Caco-2 (cell line): ENCODE data around the gene ALOX5. TPM values are rescaled to one million over a fixed set of nuclear protein-coding genes. Genes with fewer than 3 reads are reported as not detected.

Source experiments
- BruUV-seq: library from RNA; stranded (reverse); fragments of 400-500 nt; replicated peaks from 2 replicates; lab custom pipeline; 2021; lab: Mats Ljungman, UMichigan
- CTCF ChIA-PET: fragments of 300-600 bp; sonication (Branson Sonifier 250); formaldehyde crosslinking; loops from one replicate; lab custom pipeline; 2022; ENCODE audit warnings: antibody characterized with exemption; lab: Charles Lee
- POLR2A ChIA-PET: fragments of 300-600 bp; sonication (Branson Sonifier 250); formaldehyde crosslinking; loops from one replicate; lab custom pipeline; 2022; ENCODE audit warnings: antibody characterized with exemption; lab: Charles Lee
- DNase-seq, 2 experiments: peaks; one replicate each; pipeline versions ENCODE4 v3.0.0 to v3.0.0-alpha.2; 2020 to 2022
- H3K27me3 ChIP-seq: replicated peaks from 2 replicates; pipeline ENCODE4 v1.6.0; 2011; ENCODE audit warnings: low read length; ENCODE audit not compliant: control insufficient read depth, insufficient read depth
- H3K36me3 ChIP-seq: 2 replicates; pipeline ENCODE4 v1.5.1; 2011; ENCODE audit warnings: low read length; ENCODE audit not compliant: control insufficient read depth, insufficient read depth
- H3K4me1 ChIP-seq: fragments of 250-450 bp; sonication (Bioruptor Pico); 2 replicates; pipeline ENCODE4 v1.5.1; 2020; ENCODE audit warnings: mild to moderate bottlenecking
- H3K4me3 ChIP-seq: 2 replicates; pipeline ENCODE4 v1.5.1; 2011; ENCODE audit warnings: low read depth, mild to moderate bottlenecking, control low read depth, low read length
- H3K9me3 ChIP-seq: fragments of 250-450 bp; sonication (Bioruptor Pico); 2 replicates; pipeline ENCODE4 v1.5.1; 2020; ENCODE audit warnings: mild to moderate bottlenecking, moderate library complexity
- H3K27ac Mint-ChIP-seq: one replicate; pipeline ENCODE4 v1.8.0; 2022; ENCODE audit warnings: mixed read lengths; ENCODE audit not compliant: unreplicated experiment
- H3K27me3 Mint-ChIP-seq: one replicate; pipeline ENCODE4 v1.8.0; 2022; ENCODE audit warnings: mixed read lengths; ENCODE audit not compliant: insufficient read depth, unreplicated experiment
- H3K36me3 Mint-ChIP-seq: one replicate; pipeline ENCODE4 v1.8.0; 2022; ENCODE audit warnings: mild to moderate bottlenecking, mixed read lengths; ENCODE audit not compliant: insufficient read depth, unreplicated experiment
- H3K4me1 Mint-ChIP-seq: one replicate; pipeline ENCODE4 v1.8.0; 2022; ENCODE audit warnings: low read depth, mixed read lengths; ENCODE audit not compliant: unreplicated experiment
- H3K4me3 Mint-ChIP-seq: one replicate; pipeline ENCODE4 v1.8.0; 2022; ENCODE audit warnings: mild to moderate bottlenecking, moderate library complexity, mixed read lengths; ENCODE audit not compliant: unreplicated experiment
- H3K9me3 Mint-ChIP-seq: one replicate; pipeline ENCODE4 v1.8.0; 2022; ENCODE audit warnings: mixed read lengths; ENCODE audit not compliant: unreplicated experiment
- CTCF ChIP-seq, 2 experiments: fragments of 200-600 bp in 1 of 2; IDR thresholded peaks; 1 replicate in 1 of 2; 2 replicates in 1 of 2; pipeline versions ENCODE4 v1.5.1 to v1.8.0; 2011 to 2022; ENCODE audit warnings: antibody characterized with exemption in 1 of 2, control low read depth in 1 of 2, inconsistent platforms in 1 of 2, low read depth in 1 of 2, low read length in 1 of 2, mild to moderate bottlenecking in 1 of 2, moderate library complexity in 1 of 2; ENCODE audit not compliant: insufficient read depth in 1 of 2, severe bottlenecking in 1 of 2, unreplicated experiment in 1 of 2
- intact Hi-C: fragments of 100-400 bp; cut with micrococcal nuclease; formaldehyde crosslinking; loops from one replicate; pipeline ENCODE4 v1.10.0; 2022; ENCODE audit not compliant: unreplicated experiment
- total RNA-seq: library from RNA; stranded (reverse); gene quantifications from 2 replicates; pipeline ENCODE4 v1.2.3, GENCODE V29; 2022

Gene ALOX5
- total RNA-seq, 1 experiment from 2014 or later: not detected

GRCh38 chr10:45442662-45443061 lies 68.6 kb downstream of the ALOX5 start:
- H3K36me3 ChIP-seq: no peaks in the 10 kb centered on the region
- Mint-ChIP-seq H3K27ac (no peak overlapping the region), H3K27me3 (peaks cover 28% of the 10 kb centered on the region), H3K4me3 (no peak overlapping the region), H3K36me3 (no peaks in the 10 kb centered on the region), H3K4me1 (no peaks in the 10 kb centered on the region), H3K9me3 (no peaks in the 10 kb centered on the region)
- POLR2A ChIA-PET: interaction anchor here (0.5 kb wide), 1 partner anchor 93 kb away, joined by 3 read pairs; no protein-coding TSS in a partner anchor
- no peaks in the 10 kb centered on the region for H3K4me1 ChIP-seq
- peak in 1 of 2 experiments; percentile 39 for DNase-seq
- TF ChIP-seq CTCF (IDR thresholded peaks at IDR 0.05; ENCODE audit: insufficient read depth in 1 of 2, low read depth in 1 of 2, low read length in 1 of 2, severe bottlenecking in 1 of 2, unreplicated experiment in 1 of 2): peak in 1 of 2 experiments; percentile 39
- no peak overlapping the region for H3K4me3 ChIP-seq
- CTCF ChIA-PET: interaction anchor here (1.2 kb wide), 1 partner anchor 193 kb away, joined by 5 read pairs; no protein-coding TSS in a partner anchor
- H3K27me3 ChIP-seq: no peaks in the 10 kb centered on the region; the same call in none of the 2 replicates
- no peaks in the 10 kb centered on the region for H3K9me3 ChIP-seq
- intact Hi-C loops: loop anchor here (5.0 kb wide), 1 partner anchor 190 kb away; no protein-coding TSS in a partner anchor
- no TSS peak for BruUV-seq

DNA sequence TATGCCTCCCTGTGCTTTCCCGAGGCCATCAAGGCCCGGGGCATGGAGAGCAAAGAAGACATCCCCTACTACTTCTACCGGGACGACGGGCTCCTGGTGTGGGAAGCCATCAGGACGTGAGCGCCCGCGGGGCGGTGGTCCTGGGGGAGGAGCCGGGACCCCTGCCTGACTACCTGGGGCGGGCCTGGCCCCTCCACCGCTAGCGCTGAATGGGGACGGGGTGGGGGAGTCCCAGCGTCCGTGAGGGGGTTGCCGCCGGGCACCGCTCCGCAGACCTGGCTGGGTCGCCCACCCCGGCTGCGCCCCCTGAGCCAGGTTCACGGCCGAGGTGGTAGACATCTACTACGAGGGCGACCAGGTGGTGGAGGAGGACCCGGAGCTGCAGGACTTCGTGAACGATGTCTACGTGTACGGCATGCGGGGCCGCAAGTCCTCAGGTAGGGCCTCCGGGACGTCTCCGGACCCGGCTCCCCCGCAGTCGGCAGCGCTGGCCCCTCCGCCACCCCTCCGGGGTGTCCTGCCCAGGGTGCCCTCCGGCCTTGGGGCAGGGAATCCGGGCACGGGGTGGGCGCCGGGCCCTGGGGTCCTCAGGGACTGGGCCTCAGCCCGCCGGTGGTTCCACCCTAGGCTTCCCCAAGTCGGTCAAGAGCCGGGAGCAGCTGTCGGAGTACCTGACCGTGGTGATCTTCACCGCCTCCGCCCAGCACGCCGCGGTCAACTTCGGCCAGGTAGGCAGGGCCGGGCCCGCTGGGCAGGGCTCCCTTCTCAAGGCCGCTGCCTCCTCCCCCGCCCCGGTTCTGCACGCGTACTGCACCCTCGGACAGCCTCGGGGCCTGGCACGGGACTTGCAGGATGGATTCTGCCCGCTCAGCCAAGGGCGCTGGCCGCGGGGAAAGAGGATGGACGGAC lies 69.3 kb downstream of the ALOX5 start:
- no peaks in the 10 kb centered on the region for H3K9me3 ChIP-seq
- ChIA-PET POLR2A (no interaction called here), CTCF (no interaction called here)
- Mint-ChIP-seq H3K36me3 (no peaks in the 10 kb centered on the region), H3K4me1 (no peaks in the 10 kb centered on the region), H3K9me3 (no peaks in the 10 kb centered on the region), H3K4me3 (no peak overlapping the region), H3K27ac (no peak overlapping the region), H3K27me3 (peaks cover 28% of the 10 kb centered on the region)
- peak in 1 of 2 experiments; percentile 33 for DNase-seq
- intact Hi-C loops: loop anchor here (5.0 kb wide), 1 partner anchor 191 kb away; no protein-coding TSS in a partner anchor
- no peak for TF ChIP-seq CTCF (IDR thresholded peaks at IDR 0.05; ENCODE audit: insufficient read depth in 1 of 2, low read depth in 1 of 2, low read length in 1 of 2, severe bottlenecking in 1 of 2, unreplicated experiment in 1 of 2)
- no peak overlapping the region for H3K4me3 ChIP-seq
- no peaks in the 10 kb centered on the region for H3K4me1 ChIP-seq
- H3K36me3 ChIP-seq: no peaks in the 10 kb centered on the region
- H3K27me3 ChIP-seq: no peaks in the 10 kb centered on the region; the same call in none of the 2 replicates
- BruUV-seq: no TSS peak

DNA sequence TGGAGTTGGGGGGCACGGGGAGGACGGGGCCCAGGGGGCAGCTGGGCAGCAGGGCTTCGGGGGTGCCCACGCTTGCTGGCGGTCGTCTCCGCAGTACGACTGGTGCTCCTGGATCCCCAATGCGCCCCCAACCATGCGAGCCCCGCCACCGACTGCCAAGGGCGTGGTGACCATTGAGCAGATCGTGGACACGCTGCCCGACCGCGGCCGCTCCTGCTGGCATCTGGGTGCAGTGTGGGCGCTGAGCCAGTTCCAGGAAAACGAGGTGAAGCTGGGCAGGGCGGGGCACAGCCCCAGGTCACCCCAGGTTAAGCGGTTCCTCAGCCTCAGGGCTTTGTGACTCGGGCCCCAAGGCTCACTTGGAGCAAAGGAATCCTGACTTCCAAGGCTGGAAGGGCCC lies 70.0 kb downstream of the ALOX5 start:
- intact Hi-C loops: loop anchor here (5.0 kb wide), 1 partner anchor 192 kb away; no protein-coding TSS in a partner anchor

More for the DNA sequence above, 70.0 kb downstream of the ALOX5 start:
- H3K4me3 ChIP-seq: no peak overlapping the region
- H3K4me1 ChIP-seq: no peaks in the 10 kb centered on the region
- no peaks in the 10 kb centered on the region for H3K36me3 ChIP-seq
- H3K9me3 Mint-ChIP-seq: no peaks in the 10 kb centered on the region
- ChIA-PET CTCF (no interaction called here), POLR2A (no interaction called here)
- no peak overlapping the region for H3K4me3 Mint-ChIP-seq
- no peaks in the 10 kb centered on the region for H3K36me3 Mint-ChIP-seq
- TF ChIP-seq CTCF (IDR thresholded peaks at IDR 0.05; ENCODE audit: insufficient read depth in 1 of 2, low read depth in 1 of 2, low read length in 1 of 2, severe bottlenecking in 1 of 2, unreplicated experiment in 1 of 2): no peak
- no peak for DNase-seq
- no peaks in the 10 kb centered on the region for H3K9me3 ChIP-seq
- peaks cover 28% of the 10 kb centered on the region for H3K27me3 Mint-ChIP-seq
- no TSS peak for BruUV-seq
- no peak overlapping the region for H3K27ac Mint-ChIP-seq
- no peaks in the 10 kb centered on the region for H3K4me1 Mint-ChIP-seq
- H3K27me3 ChIP-seq: no peaks in the 10 kb centered on the region; the same call in none of the 2 replicates
